Non-pigmented ciliary epithelial cell (primary cell): ENCODE data around the gene CTU2.

Experiments used
- DNase-seq: peaks from one replicate; pipeline ENCODE4 v3.0.0-alpha.2; 2010; ENCODE audit warnings: low read depth

CTU2 gene

DNA sequence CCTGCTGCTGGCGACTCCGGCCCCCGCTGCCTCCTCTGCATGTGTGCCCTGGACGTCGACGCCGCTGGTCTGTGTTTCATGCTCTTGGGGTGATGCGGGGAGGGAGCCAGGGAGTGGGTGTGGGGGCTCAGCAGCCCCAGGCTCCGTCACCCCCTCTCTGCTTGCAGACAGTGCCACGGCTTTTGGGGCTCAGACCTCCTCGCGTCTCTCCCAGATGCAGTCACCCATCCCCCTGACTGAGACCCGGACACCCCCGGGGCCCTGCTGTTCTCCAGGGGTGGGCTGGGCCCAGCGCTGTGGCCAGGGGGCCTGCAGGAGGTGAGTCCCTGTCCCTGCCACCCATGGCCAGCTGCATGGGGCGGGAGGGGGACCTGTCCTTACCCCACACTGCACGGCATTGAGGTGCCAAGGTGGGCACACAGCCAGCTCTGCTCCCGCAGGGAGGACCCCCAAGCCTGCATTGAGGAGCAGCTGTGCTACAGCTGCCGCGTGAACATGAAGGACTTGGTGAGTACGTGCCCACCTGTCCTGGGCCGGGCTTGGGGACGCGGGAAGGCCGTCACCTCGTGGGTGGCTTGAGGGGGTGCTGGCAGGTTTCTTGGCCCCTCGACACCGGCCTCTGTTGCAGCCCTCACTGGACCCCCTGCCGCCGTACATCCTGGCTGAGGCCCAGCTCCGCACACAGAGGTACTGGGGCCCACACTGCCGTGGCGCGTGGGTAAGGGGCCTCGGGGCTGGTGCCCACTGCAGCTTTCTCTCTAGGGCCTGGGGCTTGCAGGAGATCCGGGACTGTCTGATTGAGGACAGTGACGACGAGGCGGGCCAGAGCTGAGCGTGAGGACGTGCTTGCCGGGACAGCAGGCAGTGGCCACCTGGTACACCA lies 8.4 kb downstream of the CTU2 start:
- no peak for DNase-seq

DNA sequence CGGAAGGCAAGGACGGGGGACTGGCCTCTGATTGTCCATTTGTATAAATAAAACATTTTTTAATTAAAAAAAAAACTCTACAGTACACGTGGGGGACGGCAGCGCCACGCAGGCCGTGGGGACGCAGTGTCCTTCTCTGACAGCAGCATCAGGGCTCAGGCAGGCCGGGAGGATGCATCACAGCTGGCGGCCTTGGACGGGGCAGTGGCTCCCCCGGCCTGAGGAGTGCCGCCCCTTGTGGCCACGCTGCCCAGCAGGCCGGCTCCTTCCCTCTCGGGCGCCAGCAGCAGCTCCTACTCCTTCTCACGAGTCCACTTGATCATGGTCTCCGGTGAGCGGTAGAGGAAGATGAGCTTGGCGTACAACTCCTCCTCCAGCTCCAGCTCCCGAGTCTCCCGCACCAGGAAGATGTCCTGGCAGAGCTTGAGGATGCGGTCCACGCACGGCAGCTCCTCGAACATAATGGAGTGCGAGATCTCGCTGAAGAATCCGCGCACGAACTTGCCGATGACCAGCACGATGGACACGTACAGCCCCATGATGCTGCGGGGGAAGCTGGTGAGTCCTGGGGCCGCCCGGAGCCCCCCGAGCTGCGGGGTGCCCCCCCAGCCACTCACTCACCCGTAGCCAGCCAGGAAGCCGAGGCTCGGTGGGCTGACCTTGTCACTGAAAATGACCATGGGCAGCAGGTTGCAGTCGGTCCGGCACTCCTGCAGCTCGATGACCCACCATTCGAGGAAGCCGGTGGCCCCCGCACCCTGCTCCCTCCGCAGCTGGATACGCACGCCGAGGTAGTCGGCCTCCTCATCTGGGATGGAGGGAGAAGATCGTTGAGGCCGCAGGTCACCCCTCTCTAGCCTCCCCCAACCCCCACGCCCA lies 9.2 kb downstream of the CTU2 start:
- no peak for DNase-seq

- no peak for DNase-seq
Measured at GRCh38 chr16:88716201-88716600, 9.9 kb downstream of the CTU2 start.

DNA sequence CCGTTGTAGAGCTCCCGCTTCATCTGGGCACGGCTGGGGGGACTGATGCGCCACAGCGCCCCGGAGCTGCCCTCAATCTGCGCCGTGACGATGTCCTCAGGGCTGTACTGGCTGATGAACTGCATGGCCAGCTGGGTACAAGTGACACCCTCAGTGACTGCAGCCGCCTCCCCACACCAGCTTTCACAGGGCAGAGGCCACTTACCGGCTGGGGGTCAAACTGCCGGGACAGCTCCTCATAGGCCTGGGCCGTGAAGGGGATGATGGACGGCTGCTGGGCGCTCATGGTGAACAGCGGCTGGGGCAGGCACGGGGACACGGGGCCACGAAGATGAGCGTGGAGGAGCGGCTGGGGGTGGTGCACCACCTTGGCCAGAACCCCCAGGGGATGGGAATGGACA lies 10.3 kb downstream of the CTU2 start:
- no peak for DNase-seq

GRCh38 chr16:88718178-88718577 lies 11.9 kb downstream of the CTU2 start:
- no peak for DNase-seq

DNA sequence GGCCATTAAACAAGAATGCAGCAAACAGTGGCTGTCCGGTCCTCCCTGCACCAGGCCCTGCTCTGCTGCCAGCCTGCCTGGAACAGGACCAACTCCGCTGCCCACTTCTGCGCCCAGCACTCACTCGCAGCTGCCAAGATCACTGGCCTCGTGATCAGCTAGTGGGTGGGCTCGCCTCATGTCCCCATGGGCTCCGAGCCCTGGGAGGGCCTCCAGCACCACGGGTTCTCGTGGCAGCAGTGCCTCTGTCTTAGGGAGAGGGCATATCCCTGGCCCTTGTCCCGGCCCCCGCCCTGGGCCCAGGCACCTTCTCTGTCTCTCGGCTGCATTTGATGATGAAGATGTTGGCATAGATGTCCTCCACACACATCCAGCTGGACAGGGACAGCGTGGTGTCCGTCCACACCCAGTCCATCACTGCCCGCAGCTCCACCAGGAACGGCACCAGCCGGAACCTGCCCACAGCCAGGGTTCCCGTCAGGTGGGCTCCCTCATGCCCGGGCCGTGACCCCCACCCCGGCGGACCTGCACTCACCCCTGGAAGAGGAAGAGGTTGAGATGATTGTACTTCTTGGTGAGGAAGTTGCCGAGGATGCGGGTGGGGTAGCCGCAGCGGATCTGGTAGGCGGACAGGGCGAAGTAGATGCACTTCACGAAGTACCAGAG lies 13.1 kb downstream of the CTU2 start:
- no peak for DNase-seq

GRCh38 chr16:88719933-88720296 lies 13.6 kb downstream of the CTU2 start:
- DNase-seq = no peak

DNA sequence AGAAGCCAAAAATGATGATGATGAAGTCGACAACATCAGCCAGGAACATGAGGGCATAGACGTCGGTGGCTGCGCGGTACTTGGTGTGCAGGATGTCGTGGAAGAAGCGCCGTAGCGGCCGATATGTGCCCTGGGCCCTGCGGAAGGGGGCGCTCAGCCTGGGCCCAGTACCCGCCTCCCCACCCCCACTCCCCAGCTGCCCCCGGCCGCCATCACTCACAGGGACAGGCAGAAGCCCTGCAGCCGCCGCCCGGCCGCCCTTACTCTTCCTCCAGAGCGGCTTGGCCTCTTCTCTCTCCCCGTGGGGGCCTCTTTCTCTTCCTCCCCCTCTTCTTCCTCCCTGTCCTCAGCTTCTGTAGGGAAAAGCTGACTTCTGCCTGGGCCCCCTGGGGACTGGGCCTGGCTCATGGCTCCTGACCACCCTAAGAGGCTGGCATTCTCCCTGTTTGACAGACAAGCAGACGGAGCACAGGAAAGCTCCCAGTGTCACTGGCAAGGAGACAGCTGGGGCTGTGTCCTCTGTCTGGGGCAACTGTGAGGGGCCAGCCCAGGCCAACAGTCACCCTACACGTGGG lies 14.2 kb downstream of the CTU2 start:
- DNase-seq = no peak

DNA sequence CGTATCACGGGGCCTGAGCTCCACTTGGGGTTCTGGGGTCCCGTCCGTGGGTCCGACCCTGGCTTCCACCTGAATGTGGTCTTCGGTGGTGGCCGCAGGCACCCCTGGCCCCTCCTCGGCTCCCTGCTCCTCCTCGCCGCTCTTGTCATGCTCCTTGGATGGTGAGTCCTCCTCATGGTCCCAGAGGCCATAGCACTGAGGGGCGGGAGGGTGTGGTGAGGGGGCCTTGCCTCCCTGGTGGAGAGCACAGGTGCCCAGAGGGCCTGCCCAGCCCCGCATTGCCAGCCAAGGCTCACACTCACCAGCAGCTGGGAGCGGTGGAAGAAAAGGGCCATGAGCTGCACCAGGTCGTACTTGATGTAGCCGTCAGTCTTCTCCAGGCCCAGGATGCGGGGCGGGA lies 14.9 kb downstream of the CTU2 start:
- DNase-seq = no peak

DNA sequence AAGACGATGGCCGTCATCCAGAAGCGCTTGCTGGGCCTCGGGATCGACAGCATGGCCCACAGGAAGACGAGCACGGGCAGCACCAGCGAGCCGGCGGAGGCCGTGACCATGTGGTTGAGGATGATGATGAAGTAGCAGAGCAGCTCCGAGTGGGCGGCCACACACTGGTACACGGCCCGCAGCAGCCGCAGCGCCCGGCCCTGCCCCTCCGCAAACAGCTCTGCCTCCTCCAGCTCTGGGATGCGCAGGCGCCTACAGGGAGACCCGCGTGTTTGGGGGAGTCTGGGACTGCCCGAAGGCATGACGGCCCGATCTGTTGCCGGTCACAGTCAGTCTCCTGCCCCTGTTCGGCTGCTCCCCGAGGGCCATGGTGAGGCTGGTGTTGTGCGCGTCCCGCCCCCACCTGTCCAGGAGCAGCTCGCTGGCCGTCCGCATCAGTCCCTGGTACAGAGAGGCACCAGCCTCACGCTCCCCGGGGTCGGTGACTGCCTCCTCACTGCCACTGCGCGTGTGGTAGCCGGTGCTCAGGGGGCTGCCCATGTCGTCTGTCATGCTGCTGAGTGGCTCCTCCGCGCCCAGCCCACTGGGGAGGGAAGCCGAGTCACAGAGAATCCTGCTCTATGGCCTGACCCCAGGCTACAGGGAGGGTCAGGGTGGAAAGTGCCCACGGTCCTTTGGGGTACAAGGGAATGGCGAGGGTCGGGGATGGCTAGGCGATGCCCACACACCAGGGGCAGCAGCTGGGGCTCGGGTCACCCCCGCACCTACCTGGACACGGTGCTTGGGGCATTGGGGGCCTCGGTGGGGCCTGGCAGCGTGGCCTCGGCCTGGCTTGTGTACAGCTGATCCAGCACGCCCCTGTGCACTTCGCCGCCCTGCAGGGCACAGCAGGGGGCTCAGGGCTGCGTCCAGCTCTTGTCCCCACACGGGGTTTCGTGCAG lies 15.8 kb downstream of the CTU2 start:
- DNase-seq = no peak

DNA sequence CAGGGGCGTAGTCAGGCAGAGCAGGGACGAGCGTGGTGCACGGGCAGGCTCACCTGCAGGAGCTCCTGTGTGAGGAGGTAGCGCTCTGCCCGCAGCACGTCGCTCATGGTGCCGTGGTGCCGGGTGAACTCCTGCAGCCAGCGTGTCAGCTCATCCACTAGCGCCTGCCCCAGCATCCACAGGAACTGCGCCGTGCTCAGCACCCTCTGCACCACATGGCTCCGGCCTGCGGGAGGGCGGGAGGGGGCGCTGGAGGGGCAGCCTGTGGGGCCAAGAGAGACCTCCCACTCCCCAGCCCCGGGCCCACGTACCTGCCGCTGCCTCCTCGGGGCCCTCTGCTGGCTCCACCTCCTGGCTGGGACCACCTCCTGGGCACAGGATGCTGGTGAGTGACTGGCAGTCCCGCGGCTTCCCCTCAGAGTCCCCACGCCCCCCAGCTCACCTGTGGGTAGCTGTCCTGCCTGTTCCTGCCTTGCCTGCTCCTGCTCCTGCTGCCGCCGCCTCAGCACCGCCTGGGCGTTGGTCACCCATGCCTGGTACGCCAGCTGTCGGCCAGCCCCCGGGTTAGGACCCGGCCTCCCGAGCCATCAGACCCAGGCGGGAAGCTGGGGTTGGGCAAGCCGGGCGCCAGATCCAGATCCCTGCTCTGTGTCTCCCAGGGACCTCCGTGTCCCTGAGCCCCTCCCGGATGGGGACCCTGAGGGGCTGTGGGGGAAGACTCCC lies 16.6 kb downstream of the CTU2 start:
- no peak for DNase-seq

GRCh38 chr16:88723507-88723887 lies 17.2 kb downstream of the CTU2 start:
- DNase-seq = no peak

- no peak for DNase-seq
Measured at GRCh38 chr16:88723911-88724310, 17.6 kb downstream of the CTU2 start.

DNA sequence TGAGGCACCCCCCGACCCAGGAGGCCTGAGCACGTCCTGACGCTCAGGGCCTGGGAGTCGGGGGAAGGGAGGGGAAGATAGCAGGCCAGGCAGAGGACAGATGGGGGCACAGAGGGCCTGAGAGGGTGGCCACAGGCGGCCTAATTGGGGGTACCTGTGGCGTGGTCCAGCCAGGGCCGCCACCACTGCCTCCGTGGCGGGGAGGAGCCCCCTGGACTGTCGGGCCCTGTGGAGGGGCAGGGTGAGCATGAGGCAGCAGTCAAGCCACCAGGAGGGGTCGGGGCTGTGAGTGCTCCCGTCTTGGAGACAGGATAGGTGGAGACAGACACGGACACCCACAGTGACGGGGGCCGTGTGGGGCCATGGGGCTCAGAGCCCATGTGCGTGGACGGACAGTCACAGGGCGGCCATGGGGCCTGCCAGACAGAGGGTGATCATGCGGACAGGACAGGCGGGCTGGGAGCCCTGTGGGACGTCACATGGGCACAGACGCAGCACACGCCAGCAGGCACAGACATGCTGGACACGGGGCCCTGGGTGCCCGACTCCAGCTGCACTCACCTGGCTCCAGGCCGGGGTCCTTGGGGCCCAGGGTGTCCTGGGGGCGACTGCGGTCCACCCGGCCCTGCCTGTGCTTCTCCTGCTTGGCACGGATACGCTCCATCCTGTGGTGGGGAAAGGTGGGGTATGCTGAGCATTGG lies 18.7 kb downstream of the CTU2 start:
- DNase-seq = no peak

DNA sequence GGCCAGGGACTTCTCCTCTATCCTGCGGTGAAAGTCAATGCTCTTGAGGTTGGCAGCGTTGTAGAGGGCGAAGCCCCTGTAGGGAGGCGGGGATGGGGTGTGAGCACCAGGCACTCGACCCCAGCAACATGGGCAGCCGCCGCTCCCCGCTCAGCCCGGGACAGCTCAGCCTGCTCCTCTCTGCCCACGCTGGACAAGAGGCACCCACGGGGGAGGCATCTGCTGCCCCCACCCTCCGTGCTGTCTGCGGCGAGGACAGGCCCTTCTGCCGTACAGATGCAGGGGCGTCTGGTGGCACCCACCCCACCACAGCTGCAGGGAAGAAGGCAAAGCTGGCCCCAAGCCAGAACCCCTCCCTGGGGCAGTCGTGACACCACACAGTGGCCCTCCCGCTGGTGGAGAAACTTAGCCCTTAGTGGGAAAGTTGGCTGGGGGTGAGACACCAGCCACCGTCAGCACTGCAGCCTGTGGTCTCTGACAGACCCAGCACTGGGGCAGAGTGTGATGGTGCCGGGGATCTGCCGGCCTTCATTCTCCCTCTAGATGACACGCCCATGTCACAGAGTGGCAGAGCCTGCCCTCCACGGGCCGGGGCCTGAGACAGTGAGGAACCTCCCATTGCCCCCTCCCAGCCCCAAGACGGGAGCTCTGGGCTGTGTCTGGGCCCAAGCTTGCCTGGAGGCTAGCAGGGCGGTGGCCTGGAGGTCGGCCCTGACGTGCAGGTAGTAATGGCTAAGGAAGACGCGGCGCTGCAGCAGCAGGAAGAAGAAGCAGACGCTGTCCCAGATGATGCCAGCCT lies 19.5 kb downstream of the CTU2 start:
- no peak for DNase-seq

DNA sequence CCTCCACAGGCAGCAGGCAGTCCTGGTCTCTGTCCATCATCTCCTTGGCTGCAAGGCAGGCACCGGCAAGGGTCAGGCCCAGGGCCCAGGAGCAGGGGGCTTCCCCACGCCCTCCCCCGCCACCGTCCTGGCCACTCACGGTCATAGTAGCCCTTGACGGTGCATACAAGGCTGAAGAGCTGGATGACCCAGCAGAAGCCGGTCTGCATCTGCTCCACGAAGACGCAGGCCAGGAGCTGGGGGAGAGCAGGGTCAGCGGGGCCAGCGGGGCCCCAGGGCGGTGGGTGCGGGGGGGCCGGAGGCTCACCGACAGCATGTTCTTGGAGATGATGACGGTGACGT lies 20.1 kb downstream of the CTU2 start:
- no peak for DNase-seq

DNA sequence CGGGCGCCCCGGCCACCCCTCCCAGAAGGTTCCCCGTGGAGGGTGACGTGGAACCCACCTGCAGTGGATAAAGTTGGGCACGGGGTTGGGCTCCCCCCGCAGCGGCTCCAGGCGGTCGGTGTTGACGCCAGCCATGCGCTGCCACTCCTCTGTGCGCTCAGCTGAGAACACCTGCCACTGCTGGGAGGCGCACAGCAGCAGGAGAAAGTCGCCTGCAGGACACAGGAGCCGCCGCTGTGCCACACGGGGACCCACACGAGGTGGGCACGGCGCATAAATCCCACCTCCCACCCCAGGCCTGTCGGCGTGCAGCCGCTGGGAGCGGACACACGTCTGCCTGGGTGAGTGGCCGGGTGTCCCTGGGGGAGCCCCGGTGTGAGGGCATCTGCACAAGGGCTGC lies 20.7 kb downstream of the CTU2 start:
- DNase-seq = no peak

DNA sequence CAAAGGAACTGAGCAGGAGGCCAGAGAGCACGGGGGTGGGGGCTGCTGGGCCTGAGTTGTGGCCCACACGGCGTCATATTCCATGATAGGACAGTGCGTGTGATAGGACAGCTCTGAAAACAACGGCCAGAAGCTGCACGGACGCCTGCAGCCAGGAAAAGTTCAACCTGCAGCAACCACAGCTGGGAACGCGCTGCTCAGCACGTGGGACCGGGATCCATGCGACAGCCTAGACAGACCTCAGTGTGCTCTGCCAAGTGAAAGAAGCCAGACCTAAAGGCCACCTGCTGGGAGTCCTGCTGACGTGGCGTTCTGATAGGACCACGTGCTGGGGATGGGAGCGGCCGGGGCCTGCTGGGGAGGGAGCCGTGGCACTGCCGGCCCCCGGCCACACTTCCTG lies 21.6 kb downstream of the CTU2 start:
- DNase-seq = no peak
